ENCODE results near the gene SNRPF. TPM values are rescaled to one million over a fixed set of nuclear protein-coding genes. Genes with fewer than 3 reads are reported as not detected.

Gene SNRPF
- total RNA-seq, 6 donors from 2014 or later = 2.1 to 16.6 (median 14.3) TPM

- WGBS, 2 donors = 36 to 48% methylated on average over 3 of the region's 3 CpGs
- Histone ChIP-seq H3K4me3 (no peak overlapping the region), H3K36me3 (no peaks in the 10 kb centered on the region), H3K9me3 (peaks cover 0 to 6% (median 0%) of the 10 kb centered on the region in 4 donors), H3K27me3 (no peaks in the 10 kb centered on the region), H3K4me1 (peaks cover 0 to 6% (median 0%) of the 10 kb centered on the region in 4 donors), H3K27ac (peak overlapping the region in 2 of 4 donors; percentile 51 to 72)
- no peak for ATAC-seq (ENCODE audit: low FRiP score in 2 of 2)
- TF ChIP-seq, protein P1, sequence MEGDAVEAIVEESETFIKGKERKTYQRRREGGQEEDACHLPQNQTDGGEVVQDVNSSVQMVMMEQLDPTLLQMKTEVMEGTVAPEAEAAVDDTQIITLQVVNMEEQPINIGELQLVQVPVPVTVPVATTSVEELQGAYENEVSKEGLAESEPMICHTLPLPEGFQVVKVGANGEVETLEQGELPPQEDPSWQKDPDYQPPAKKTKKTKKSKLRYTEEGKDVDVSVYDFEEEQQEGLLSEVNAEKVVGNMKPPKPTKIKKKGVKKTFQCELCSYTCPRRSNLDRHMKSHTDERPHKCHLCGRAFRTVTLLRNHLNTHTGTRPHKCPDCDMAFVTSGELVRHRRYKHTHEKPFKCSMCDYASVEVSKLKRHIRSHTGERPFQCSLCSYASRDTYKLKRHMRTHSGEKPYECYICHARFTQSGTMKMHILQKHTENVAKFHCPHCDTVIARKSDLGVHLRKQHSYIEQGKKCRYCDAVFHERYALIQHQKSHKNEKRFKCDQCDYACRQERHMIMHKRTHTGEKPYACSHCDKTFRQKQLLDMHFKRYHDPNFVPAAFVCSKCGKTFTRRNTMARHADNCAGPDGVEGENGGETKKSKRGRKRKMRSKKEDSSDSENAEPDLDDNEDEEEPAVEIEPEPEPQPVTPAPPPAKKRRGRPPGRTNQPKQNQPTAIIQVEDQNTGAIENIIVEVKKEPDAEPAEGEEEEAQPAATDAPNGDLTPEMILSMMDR (IDR thresholded peaks at IDR 0.05) = no peak
- TF ChIP-seq POLR2A (IDR thresholded peaks at IDR 0.05) (no peak), EP300 (IDR thresholded peaks at IDR 0.05) (peak in 1 of 4 donors; percentile 35), POLR2AphosphoS5 (IDR thresholded peaks at IDR 0.05) (peak in 1 of 2 donors; percentile 30)
- DNase-seq = peak in 1 of 2 donors; percentile 20
Observed at GRCh38 chr12:95884998-95885397, 26.2 kb downstream of the SNRPF start.

DNA sequence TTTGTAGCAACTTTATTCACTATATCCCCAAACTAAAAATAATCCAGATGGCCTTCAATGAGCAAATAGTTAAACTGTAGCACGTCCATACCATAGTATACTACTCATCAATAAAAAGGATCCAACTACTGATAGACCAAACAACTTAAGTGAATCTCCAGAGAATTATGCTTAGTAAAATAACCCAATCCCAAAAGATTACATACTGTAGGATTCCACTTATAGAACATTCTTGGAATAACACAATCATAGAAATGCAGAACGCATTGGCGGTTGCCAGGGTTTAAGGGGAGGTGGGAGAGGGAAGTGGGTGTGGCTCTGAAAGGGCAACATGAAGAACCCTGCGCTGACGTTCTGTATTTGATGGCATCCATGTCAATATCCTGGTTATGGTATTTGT is 28.6 kb downstream of the SNRPF start:
- peaks cover 0 to 6% (median 0%) of the 10 kb centered on the region in 4 donors for H3K4me1 ChIP-seq
- WGBS, 2 donors = 70 to 87% methylated on average over 5 of the region's 5 CpGs
- H3K36me3 ChIP-seq = no peaks in the 10 kb centered on the region
- TF ChIP-seq POLR2AphosphoS5 (IDR thresholded peaks at IDR 0.05) = no peak
- ATAC-seq (ENCODE audit: low FRiP score in 2 of 2) (no peak), DNase-seq (no peak)
- no peak overlapping the region for H3K4me3 ChIP-seq
- no peak overlapping the region for H3K27ac ChIP-seq
- peaks cover 0 to 6% (median 0%) of the 10 kb centered on the region in 4 donors for H3K9me3 ChIP-seq
- no peaks in the 10 kb centered on the region for H3K27me3 ChIP-seq

- DNase-seq (no peak), ATAC-seq (ENCODE audit: low FRiP score in 2 of 2) (no peak)
- Histone ChIP-seq H3K4me3 (no peak overlapping the region), H3K27me3 (no peaks in the 10 kb centered on the region), H3K36me3 (no peaks in the 10 kb centered on the region), H3K27ac (no peak overlapping the region), H3K9me3 (no peaks in the 10 kb centered on the region), H3K4me1 (no peaks in the 10 kb centered on the region)
- 81% methylated on average over 3 of the region's 3 CpGs for WGBS, 2 donors
- TF ChIP-seq POLR2AphosphoS5 (IDR thresholded peaks at IDR 0.05) (no peak), POLR2A (IDR thresholded peaks at IDR 0.05) (no peak)
- TF ChIP-seq, protein P1 (IDR thresholded peaks at IDR 0.05) = no peak
Observed at GRCh38 chr12:95890958-95891357, 32.2 kb downstream of the SNRPF start.

DNA sequence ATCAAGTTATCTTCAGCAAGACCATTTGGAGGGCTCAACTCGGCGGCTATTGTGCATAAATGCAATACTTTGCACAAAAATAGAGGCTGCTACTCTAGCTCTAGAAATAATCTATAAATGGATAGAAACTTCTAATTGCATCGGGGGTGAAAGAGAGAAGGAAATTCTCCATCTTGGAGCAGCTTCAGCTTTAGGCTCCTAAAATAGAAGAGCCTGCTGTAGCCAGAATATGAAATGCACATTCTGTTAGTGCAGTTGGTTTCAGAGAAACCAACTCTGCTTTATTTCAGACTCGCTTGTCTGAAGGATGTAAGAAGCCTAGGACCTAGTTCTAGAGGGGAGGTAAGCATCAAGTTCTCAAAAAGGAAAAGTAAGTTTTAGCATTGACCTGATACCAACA is 38.1 kb downstream of the SNRPF start:
- TF ChIP-seq, protein P1 (IDR thresholded peaks at IDR 0.05) = no peak
- TF ChIP-seq EP300 (IDR thresholded peaks at IDR 0.05) (no peak), POLR2A (IDR thresholded peaks at IDR 0.05) (no peak), POLR2AphosphoS5 (IDR thresholded peaks at IDR 0.05) (no peak)
- Histone ChIP-seq H3K9me3 (no peaks in the 10 kb centered on the region), H3K27ac (no peak overlapping the region), H3K4me3 (no peak overlapping the region), H3K36me3 (no peaks in the 10 kb centered on the region), H3K4me1 (no peaks in the 10 kb centered on the region), H3K27me3 (no peaks in the 10 kb centered on the region)
- ATAC-seq (ENCODE audit: low FRiP score in 2 of 2) (no peak), DNase-seq (no peak)
- 87 to 94% methylated on average over 4 of the region's 4 CpGs for WGBS, 2 donors

- DNase-seq (no peak), ATAC-seq (ENCODE audit: low FRiP score in 2 of 2) (no peak)
- Histone ChIP-seq H3K4me3 (no peak overlapping the region), H3K27me3 (no peaks in the 10 kb centered on the region), H3K4me1 (no peaks in the 10 kb centered on the region), H3K36me3 (no peaks in the 10 kb centered on the region), H3K27ac (no peak overlapping the region), H3K9me3 (peaks cover 0 to 4% (median under 1%) of the 10 kb centered on the region in 4 donors)
- 70 to 74% methylated on average over 4 of the region's 4 CpGs for WGBS, 2 donors
- TF ChIP-seq POLR2A (IDR thresholded peaks at IDR 0.05) (no peak), POLR2AphosphoS5 (IDR thresholded peaks at IDR 0.05) (no peak), EP300 (IDR thresholded peaks at IDR 0.05) (no peak)
- TF ChIP-seq, protein P1 (IDR thresholded peaks at IDR 0.05) = no peak
Observed at GRCh38 chr12:95898081-95898480, 39.3 kb downstream of the SNRPF start.
